A549 (cell line): ENCODE results near the gene SNAPC2. TPM values are rescaled to one million over a fixed set of nuclear protein-coding genes. Genes with fewer than 3 reads are reported as not detected.

Experiments
- ATAC-seq, 2 experiments: fragments of 200-7000 bp in 1 of 2; fragments of >200 bp in 1 of 2; cut with Nextera tagmentation in 1 of 2; cut with Tn5 transposase in 1 of 2; 3 replicates each; pipeline versions ENCODE4 v1.8.0 to v1.9.1; 2018 to 2020; ENCODE audit warnings: mild to moderate bottlenecking in 1 of 2, moderate library complexity in 1 of 2
- CTCF ChIA-PET: fragments of 300-600 bp; sonication (Branson Sonifier 250); formaldehyde crosslinking; extraction: SDS; loops from one replicate; lab custom pipeline; 2021; ENCODE audit warnings: antibody characterized with exemption, inconsistent platforms; lab: Yijun Ruan, JAX
- POLR2A ChIA-PET: fragments of 350-600 bp; formaldehyde crosslinking; extraction: SDS; loops from one replicate; lab custom pipeline; 2021; ENCODE audit warnings: antibody characterized with exemption, inconsistent platforms; lab: Yijun Ruan, JAX
- DNase-seq, 2 experiments: peaks; one replicate each; pipeline versions ENCODE4 v3.0.0 to v3.0.0-alpha.2; 2011 to 2016; ENCODE audit warnings: low read depth in 1 of 2, low spot score in 1 of 2
- FAIRE-seq: peaks from 2 replicates; lab custom pipeline; 2011; peaks lifted over from hg19 to GRCh38; lab: Jason Lieb, UNC
- H3K27ac ChIP-seq, 2 experiments: fragments of >200 bp; sonication (Bioruptor Twin); formaldehyde crosslinking; 3 replicates each; pipeline ENCODE4 v1.5.1; 2016 to 2017
- H3K4me1 ChIP-seq: fragments of >200 bp; sonication (Bioruptor Twin); formaldehyde crosslinking; 3 replicates; pipeline ENCODE4 v1.6.1; 2016
- H3K4me2 ChIP-seq: fragments of >200 bp; sonication (Bioruptor Twin); formaldehyde crosslinking; 3 replicates; pipeline ENCODE4 v1.6.1; 2016
- H3K4me3 ChIP-seq: fragments of >200 bp; sonication (Bioruptor Twin); formaldehyde crosslinking; 3 replicates; pipeline ENCODE4 v1.5.1; 2016
- H3K9me3 ChIP-seq: fragments of >200 bp; sonication (Bioruptor Twin); formaldehyde crosslinking; 3 replicates; pipeline ENCODE4 v1.6.1; 2016
- BHLHE40 ChIP-seq: IDR thresholded peaks from 2 replicates; pipeline ENCODE4 v1.6.1; 2012; ENCODE audit warnings: low read depth, low read length, inconsistent platforms
- CBX8 ChIP-seq: fragments of 200-600 bp; sonication (generic); IDR thresholded peaks from 2 replicates; pipeline ENCODE4 v1.6.1; 2016
- CEBPB ChIP-seq, 2 experiments: fragments of >200 bp in 1 of 2; sonication (Bioruptor Twin) in 1 of 2; formaldehyde crosslinking in 1 of 2; IDR thresholded peaks; 2 replicates each; pipeline ENCODE4 v1.6.1; 2012 to 2016
- CHD2 ChIP-seq: fragments of 150-350 bp; IDR thresholded peaks from 2 replicates; pipeline ENCODE4 v1.6.1; 2014; ENCODE audit warnings: low read length; ENCODE audit not compliant: partially characterized antibody
- FOSL2 ChIP-seq, 2 experiments: fragments of 450-650 bp in 1 of 2; fragments of >200 bp in 1 of 2; sonication (Bioruptor Twin) in 1 of 2; formaldehyde crosslinking; IDR thresholded peaks; 2 replicates each; pipeline versions ENCODE4 v1.5.0 to v1.6.1; 2016 to 2020; ENCODE audit warnings: mild to moderate bottlenecking in 1 of 2, moderate library complexity in 1 of 2
- GATA3 ChIP-seq: IDR thresholded peaks from 2 replicates; pipeline ENCODE4 v1.6.1; 2012; ENCODE audit warnings: borderline replicate concordance
- HDAC2 ChIP-seq: fragments of 200-600 bp; sonication (generic); IDR thresholded peaks from 2 replicates; pipeline ENCODE4 v1.6.1; 2016
- JUNB ChIP-seq: fragments of >200 bp; sonication (Bioruptor Twin); formaldehyde crosslinking; IDR thresholded peaks from 2 replicates; pipeline ENCODE4 v1.6.1; 2016
- MAFK ChIP-seq: fragments of 450-650 bp; IDR thresholded peaks from 2 replicates; pipeline ENCODE4 v1.6.1; 2014; ENCODE audit not compliant: partially characterized antibody
- MYC ChIP-seq: IDR thresholded peaks from 2 replicates; pipeline ENCODE4 v1.6.1; 2012; ENCODE audit warnings: mild to moderate bottlenecking, inconsistent platforms, low read length, improper control_type of control experiment, borderline replicate concordance
- PHF8 ChIP-seq: fragments of 200-600 bp; sonication (generic); IDR thresholded peaks from 2 replicates; pipeline ENCODE4 v1.6.1; 2016; ENCODE audit warnings: low read depth, mild to moderate bottlenecking, antibody characterized with exemption, moderate library complexity, borderline replicate concordance
- RARB ChIP-seq: fragments of 250-450 bp; sonication (Bioruptor Pico); IDR thresholded peaks from 2 replicates; pipeline ENCODE4 v1.8.0; 2021; ENCODE audit warnings: mild to moderate bottlenecking, moderate library complexity
- SMC3 ChIP-seq: fragments of >200 bp; sonication (Bioruptor Twin); formaldehyde crosslinking; IDR thresholded peaks from 3 replicates; pipeline ENCODE4 v1.6.1; 2018; ENCODE audit warnings: inconsistent platforms
- SREBF2 ChIP-seq: fragments of 450-650 bp; IDR thresholded peaks from 2 replicates; pipeline ENCODE4 v1.6.1; 2014; ENCODE audit warnings: mild to moderate bottlenecking, moderate library complexity
- ZC3H11A ChIP-seq: fragments of 450-650 bp; IDR thresholded peaks from 2 replicates; pipeline ENCODE4 v1.6.1; 2014; ENCODE audit warnings: antibody characterized with exemption, mild to moderate bottlenecking
- WGBS: methylation state at CpG from one replicate; pipeline ENCODE4 v1.1.6; 2017; ENCODE audit errors: missing lambda C conversion rate; 5-methylcytosine and 5-hydroxymethylcytosine counted together
- polyA plus RNA-seq, 4 experiments: library from polyadenylated mRNA; depleted of rRNA in 3 of 4; stranded (reverse); fragments of >200 nt; fragmentation: RNase III in 1 of 4; extraction: RNeasy Plus Mini Kit Qiagen cat#74134 plus additional on column Dnase treatment in 1 of 4; gene quantifications; 2 replicates in 3 of 4; 3 replicates in 1 of 4; pipeline ENCODE4 v1.2.3, GENCODE V29; 2011 to 2017
- TF ChIP-seq, protein P1 (sequence below): fragments of 250-450 bp; sonication (Bioruptor Pico); IDR thresholded peaks from 2 replicates; pipeline ENCODE4 v1.5.0; 2020; ENCODE audit warnings: low read depth, mild to moderate bottlenecking, moderate library complexity
- TF ChIP-seq, protein P2 (sequence below): IDR thresholded peaks from 2 replicates; pipeline ENCODE4 v1.6.1; 2012; ENCODE audit warnings: low read depth, borderline replicate concordance
- TF ChIP-seq, protein P3 (sequence below): fragments of 450-650 bp; IDR thresholded peaks from 2 replicates; pipeline ENCODE4 v1.6.1; 2014; ENCODE audit warnings: antibody characterized with exemption
- TF ChIP-seq, protein P4 (sequence below): fragments of >200 bp; sonication (Bioruptor Twin); formaldehyde crosslinking; IDR thresholded peaks from 3 replicates; pipeline ENCODE4 v1.6.1; 2016
- TF ChIP-seq, protein P5 (sequence below): fragments of 250-450 bp; sonication (Bioruptor Pico); IDR thresholded peaks from 2 replicates; pipeline ENCODE4 v1.5.0; 2021; ENCODE audit warnings: mild to moderate bottlenecking, moderate library complexity, borderline replicate concordance
- TF ChIP-seq, protein P6 (sequence below): fragments of 200-600 bp; sonication (generic); IDR thresholded peaks from 2 replicates; pipeline ENCODE4 v1.6.1; 2016; ENCODE audit warnings: antibody characterized with exemption, mild to moderate bottlenecking, moderate library complexity
- TF ChIP-seq, protein P7 (sequence below): IDR thresholded peaks from 2 replicates; pipeline ENCODE4 v1.6.1; 2012

The SNAPC2 gene
- polyA plus RNA-seq, 2 of the 4 experiments (the other 2 are of a cell fraction) = 9.2 to 13.8 TPM

DNA sequence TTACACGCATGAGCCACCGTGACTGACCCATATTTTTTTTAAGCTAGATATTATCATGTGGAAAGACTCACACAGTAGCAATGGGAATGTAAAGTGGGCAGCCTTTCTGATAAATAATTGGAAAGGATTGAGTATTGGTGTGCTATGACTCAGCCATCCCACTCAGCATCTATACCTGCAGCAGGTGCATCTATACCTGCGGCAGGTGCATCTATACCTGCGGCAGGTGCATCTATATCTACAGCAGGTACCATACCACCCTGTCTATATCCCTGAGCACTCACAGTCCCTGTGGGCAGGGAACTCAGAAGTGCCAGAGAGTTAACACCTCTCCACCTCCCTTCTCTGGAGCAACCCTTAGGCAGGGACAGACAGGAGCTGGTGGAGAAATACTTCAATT is 37.0 kb upstream of the SNAPC2 start (continued):
- TF ChIP-seq, protein P1, sequence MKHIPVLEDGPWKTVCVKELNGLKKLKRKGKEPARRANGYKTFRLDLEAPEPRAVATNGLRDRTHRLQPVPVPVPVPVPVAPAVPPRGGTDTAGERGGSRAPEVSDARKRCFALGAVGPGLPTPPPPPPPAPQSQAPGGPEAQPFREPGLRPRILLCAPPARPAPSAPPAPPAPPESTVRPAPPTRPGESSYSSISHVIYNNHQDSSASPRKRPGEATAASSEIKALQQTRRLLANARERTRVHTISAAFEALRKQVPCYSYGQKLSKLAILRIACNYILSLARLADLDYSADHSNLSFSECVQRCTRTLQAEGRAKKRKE (CRISPR knock-in tag) = no peak
- TF ChIP-seq, protein P2, sequence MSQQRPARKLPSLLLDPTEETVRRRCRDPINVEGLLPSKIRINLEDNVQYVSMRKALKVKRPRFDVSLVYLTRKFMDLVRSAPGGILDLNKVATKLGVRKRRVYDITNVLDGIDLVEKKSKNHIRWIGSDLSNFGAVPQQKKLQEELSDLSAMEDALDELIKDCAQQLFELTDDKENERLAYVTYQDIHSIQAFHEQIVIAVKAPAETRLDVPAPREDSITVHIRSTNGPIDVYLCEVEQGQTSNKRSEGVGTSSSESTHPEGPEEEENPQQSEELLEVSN = no peak

DNA sequence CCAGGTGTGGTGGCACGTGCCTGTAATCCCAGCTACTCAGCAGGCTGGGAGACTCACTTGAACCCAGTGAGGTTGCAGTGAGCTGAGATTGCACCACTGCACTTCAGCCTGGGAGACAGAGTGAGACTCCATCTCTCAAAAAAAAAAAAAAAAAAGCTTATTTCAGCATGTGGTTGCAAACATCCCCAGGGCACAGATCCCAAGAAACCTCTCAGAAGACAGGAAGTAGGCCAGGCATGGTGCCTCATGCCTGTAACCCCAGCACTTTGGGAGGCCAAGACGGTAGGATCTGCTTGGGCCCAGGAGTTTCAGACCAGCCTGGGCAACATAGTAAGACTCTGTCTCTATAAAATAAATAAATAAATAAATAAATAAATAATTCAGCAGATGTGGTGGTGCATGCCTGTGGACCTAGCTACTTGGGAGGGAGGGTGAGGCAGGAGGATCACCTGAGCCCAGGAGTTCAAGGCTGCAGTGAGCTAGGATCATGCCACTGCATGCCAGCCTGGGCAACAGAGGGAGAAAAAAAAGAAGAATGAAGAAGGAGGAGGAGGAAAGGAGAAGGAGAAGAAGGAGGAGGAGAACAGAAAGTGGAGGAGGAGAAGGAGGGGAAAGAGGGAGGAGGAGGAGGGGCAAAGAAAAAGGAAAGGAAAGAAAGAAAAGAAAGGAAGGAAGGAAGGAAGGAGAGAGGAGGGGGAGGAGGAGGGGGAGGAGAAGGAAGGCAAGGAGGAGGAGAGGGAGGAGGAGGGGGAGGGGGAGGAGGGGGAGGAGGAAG is 36.2 kb upstream of the SNAPC2 start:
- ChIA-PET CTCF (interaction anchor here (0.9 to 1.1 kb wide), 2 partner anchors 13 to 18 kb away, joined by 3 to 5 read pairs; no protein-coding TSS in a partner anchor), POLR2A (no interaction called here)
- 71% methylated on average over 2 of the region's 2 CpGs for WGBS
- no peaks in the 10 kb centered on the region for H3K4me1 ChIP-seq
- TF ChIP-seq, protein P1 (CRISPR knock-in tag) = no peak
- TF ChIP-seq CEBPB (IDR thresholded peaks at IDR 0.05) (no peak), FOSL2 (IDR thresholded peaks at IDR 0.05) (no peak), FOSL2 (CRISPR knock-in tag; IDR thresholded peaks at IDR 0.05) (no peak), SREBF2 (no peak), CHD2 (no peak), ZC3H11A (peak; percentile 19; the same call in 1 of the 2 replicates), MAFK (no peak), HDAC2 (no peak)
- FAIRE-seq (no peak), DNase-seq (no peak), ATAC-seq (no peak)
- H3K4me3 ChIP-seq = no peak overlapping the region
- H3K9me3 ChIP-seq = no peaks in the 10 kb centered on the region
- no peak overlapping the region for H3K4me2 ChIP-seq
- no peak overlapping the region for H3K27ac ChIP-seq

DNA sequence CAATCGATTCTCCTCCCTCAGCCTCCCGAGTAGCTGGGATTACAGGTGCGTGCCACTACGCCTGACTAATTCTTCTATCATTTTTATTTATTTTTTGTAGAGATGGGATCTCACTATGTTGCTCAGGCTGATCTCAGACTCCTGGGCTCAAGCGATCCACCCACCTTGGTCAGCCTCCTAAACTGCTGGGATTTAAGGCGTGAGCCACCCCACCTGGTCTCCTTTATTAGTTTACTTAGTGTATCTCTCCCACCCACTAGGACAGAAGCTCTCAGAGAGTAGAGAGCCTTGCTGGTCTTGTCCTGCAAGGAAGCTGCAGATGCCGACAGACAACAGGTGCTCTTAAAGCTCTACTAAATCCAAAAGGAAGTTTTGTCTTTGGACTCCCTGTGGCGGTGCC is 34.3 kb upstream of the SNAPC2 start:
- Histone ChIP-seq H3K27ac (no peak overlapping the region), H3K4me1 (no peaks in the 10 kb centered on the region), H3K4me3 (no peak overlapping the region), H3K4me2 (no peak overlapping the region), H3K9me3 (no peaks in the 10 kb centered on the region)
- no peak for DNase-seq
- CTCF ChIA-PET = interaction anchor here (1.0 to 3.1 kb wide), 3 partner anchors 14 to 23 kb away, joined by 3 to 12 read pairs (median 4); no protein-coding TSS in a partner anchor
- 77% methylated on average over 8 of the region's 8 CpGs for WGBS
- no peak for ATAC-seq
- POLR2A ChIA-PET = interaction anchor here (1.5 kb wide), 1 partner anchor 18 kb away, joined by 4 read pairs; the partner anchor contains the start of gene MAP2K7
- no peak for FAIRE-seq
- no peak for TF ChIP-seq JUNB
- TF ChIP-seq SMC3 = no peak
- no peak for TF ChIP-seq PHF8
- TF ChIP-seq, protein P3, sequence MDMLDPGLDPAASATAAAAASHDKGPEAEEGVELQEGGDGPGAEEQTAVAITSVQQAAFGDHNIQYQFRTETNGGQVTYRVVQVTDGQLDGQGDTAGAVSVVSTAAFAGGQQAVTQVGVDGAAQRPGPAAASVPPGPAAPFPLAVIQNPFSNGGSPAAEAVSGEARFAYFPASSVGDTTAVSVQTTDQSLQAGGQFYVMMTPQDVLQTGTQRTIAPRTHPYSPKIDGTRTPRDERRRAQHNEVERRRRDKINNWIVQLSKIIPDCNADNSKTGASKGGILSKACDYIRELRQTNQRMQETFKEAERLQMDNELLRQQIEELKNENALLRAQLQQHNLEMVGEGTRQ = no peak
- no peak for TF ChIP-seq BHLHE40
- no peak for TF ChIP-seq RARB (CRISPR knock-in tag)
- TF ChIP-seq, protein P4, sequence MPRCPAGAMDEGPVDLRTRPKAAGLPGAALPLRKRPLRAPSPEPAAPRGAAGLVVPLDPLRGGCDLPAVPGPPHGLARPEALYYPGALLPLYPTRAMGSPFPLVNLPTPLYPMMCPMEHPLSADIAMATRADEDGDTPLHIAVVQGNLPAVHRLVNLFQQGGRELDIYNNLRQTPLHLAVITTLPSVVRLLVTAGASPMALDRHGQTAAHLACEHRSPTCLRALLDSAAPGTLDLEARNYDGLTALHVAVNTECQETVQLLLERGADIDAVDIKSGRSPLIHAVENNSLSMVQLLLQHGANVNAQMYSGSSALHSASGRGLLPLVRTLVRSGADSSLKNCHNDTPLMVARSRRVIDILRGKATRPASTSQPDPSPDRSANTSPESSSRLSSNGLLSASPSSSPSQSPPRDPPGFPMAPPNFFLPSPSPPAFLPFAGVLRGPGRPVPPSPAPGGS = no peak
- no peak for TF ChIP-seq GATA3
- TF ChIP-seq, protein P5, sequence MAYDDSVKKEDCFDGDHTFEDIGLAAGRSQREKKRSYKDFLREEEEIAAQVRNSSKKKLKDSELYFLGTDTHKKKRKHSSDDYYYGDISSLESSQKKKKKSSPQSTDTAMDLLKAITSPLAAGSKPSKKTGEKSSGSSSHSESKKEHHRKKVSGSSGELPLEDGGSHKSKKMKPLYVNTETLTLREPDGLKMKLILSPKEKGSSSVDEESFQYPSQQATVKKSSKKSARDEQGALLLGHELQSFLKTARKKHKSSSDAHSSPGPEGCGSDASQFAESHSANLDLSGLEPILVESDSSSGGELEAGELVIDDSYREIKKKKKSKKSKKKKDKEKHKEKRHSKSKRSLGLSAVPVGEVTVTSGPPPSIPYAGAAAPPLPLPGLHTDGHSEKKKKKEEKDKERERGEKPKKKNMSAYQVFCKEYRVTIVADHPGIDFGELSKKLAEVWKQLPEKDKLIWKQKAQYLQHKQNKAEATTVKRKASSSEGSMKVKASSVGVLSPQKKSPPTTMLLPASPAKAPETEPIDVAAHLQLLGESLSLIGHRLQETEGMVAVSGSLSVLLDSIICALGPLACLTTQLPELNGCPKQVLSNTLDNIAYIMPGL = no peak
- TF ChIP-seq, protein P6, sequence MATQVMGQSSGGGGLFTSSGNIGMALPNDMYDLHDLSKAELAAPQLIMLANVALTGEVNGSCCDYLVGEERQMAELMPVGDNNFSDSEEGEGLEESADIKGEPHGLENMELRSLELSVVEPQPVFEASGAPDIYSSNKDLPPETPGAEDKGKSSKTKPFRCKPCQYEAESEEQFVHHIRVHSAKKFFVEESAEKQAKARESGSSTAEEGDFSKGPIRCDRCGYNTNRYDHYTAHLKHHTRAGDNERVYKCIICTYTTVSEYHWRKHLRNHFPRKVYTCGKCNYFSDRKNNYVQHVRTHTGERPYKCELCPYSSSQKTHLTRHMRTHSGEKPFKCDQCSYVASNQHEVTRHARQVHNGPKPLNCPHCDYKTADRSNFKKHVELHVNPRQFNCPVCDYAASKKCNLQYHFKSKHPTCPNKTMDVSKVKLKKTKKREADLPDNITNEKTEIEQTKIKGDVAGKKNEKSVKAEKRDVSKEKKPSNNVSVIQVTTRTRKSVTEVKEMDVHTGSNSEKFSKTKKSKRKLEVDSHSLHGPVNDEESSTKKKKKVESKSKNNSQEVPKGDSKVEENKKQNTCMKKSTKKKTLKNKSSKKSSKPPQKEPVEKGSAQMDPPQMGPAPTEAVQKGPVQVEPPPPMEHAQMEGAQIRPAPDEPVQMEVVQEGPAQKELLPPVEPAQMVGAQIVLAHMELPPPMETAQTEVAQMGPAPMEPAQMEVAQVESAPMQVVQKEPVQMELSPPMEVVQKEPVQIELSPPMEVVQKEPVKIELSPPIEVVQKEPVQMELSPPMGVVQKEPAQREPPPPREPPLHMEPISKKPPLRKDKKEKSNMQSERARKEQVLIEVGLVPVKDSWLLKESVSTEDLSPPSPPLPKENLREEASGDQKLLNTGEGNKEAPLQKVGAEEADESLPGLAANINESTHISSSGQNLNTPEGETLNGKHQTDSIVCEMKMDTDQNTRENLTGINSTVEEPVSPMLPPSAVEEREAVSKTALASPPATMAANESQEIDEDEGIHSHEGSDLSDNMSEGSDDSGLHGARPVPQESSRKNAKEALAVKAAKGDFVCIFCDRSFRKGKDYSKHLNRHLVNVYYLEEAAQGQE = no peak
- no peak for TF ChIP-seq MYC
- TF ChIP-seq CBX8 = no peak
- TF ChIP-seq, protein P7, sequence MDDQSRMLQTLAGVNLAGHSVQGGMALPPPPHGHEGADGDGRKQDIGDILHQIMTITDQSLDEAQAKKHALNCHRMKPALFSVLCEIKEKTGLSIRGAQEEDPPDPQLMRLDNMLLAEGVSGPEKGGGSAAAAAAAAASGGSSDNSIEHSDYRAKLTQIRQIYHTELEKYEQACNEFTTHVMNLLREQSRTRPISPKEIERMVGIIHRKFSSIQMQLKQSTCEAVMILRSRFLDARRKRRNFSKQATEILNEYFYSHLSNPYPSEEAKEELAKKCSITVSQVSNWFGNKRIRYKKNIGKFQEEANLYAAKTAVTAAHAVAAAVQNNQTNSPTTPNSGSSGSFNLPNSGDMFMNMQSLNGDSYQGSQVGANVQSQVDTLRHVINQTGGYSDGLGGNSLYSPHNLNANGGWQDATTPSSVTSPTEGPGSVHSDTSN = no peak
